ENCODE results near the gene ADI1. TPM values are rescaled to one million over a fixed set of nuclear protein-coding genes. Genes with fewer than 3 reads are reported as not detected.
"Not testable (repeated sequence)": the region's sequence is repeated elsewhere in the genome, so short reads cannot be mapped to it uniquely, and the experiment has no call there.

ADI1 gene
- total and polyA plus RNA-seq, 2 of the 4 experiments (the other 2 are of a cell fraction): 43.2 to 46.0 TPM

GRCh38 chr2:3516831-3517230 lies 2.5 kb downstream of the ADI1 start:
- Histone ChIP-seq H2AK5ac (ENCODE audit: low read depth, low read length) (no peak overlapping the region), H3K9ac (ENCODE audit: low read depth, low read length) (no peak overlapping the region), H2BK120ac (ENCODE audit: low read depth, low read length) (no peak overlapping the region), H3K79me1 (ENCODE audit: low read depth in 1 of 2, low read length in 2 of 2) (peaks cover 26 to 39% of the 10 kb centered on the region in 2 experiments), H3K18ac (ENCODE audit: low read depth, low read length) (no peak overlapping the region), H3K4me2 (ENCODE audit: low read depth, low read length) (no peak overlapping the region), H3K27ac (ENCODE audit: insufficient read depth, low read length) (no peak overlapping the region), H2AK9ac (replicated peaks; ENCODE audit: low read depth, low read length, poor library complexity) (no peak overlapping the region), H4K20me1 (ENCODE audit: insufficient read depth, low read length) (no peaks in the 10 kb centered on the region), H4K8ac (ENCODE audit: low read depth in 2 of 2, low read length in 2 of 2) (no peak overlapping the region), H2AFZ (replicated peaks; ENCODE audit: low read length, poor library complexity) (no peak overlapping the region), H3K36me3 (ENCODE audit: control insufficient read depth, insufficient read depth, low read length) (peaks cover 14% of the 10 kb centered on the region), H3K56ac (ENCODE audit: extremely low read depth, insufficient read depth, low read length) (no peak overlapping the region), H3K4me3 (ENCODE audit: insufficient read depth, low read depth, low read length) (no peak overlapping the region), H3K23ac (ENCODE audit: low read depth, low read length) (no peak overlapping the region), H3K4ac (ENCODE audit: low read depth, low read length) (no peak overlapping the region), H3K9me1 (ENCODE audit: insufficient read depth, low read length) (peaks cover 5% of the 10 kb centered on the region; the same call in 1 of the 2 replicates), H3K9me3 (ENCODE audit: control insufficient read depth, insufficient read depth, low read length) (no peaks in the 10 kb centered on the region), H2BK15ac (ENCODE audit: low read depth, low read length) (no peak overlapping the region), H3K14ac (replicated peaks; ENCODE audit: low read depth, low read length) (no peak overlapping the region), H3K4me1 (ENCODE audit: control insufficient read depth, insufficient read depth, low read length) (0 out of 2 replicates have a peak, but pooled peaks cover 2% of the 10 kb centered on the region), H2BK5ac (ENCODE audit: low read depth, low read length, poor library complexity, severe bottlenecking) (no peak overlapping the region), H4K5ac (ENCODE audit: low read depth, low read length) (no peak overlapping the region), H3K27me3 (ENCODE audit: control insufficient read depth, insufficient read depth, low read length) (no peaks in the 10 kb centered on the region), H4K91ac (ENCODE audit: insufficient read depth, low read depth, low read length) (no peak overlapping the region), H2BK20ac (ENCODE audit: low read depth, low read length) (no peak overlapping the region)
- ChIA-PET POLR2A (ENCODE audit: unreplicated experiment) (no interaction called here), CTCF (interaction anchor here (0.7 kb wide), 1 partner anchor 31 kb away, joined by 7 read pairs; no protein-coding TSS in a partner anchor)
- DNase-seq: no peak
- WGBS, 2 experiments (ENCODE audit: extremely low coverage in 2 of 2, insufficient read length in 1 of 2): no CpG with 5 or more reads among the region's 3 CpGs
- ATAC-seq (ENCODE audit: low read depth): no peak
- intact Hi-C loops (cut with micrococcal nuclease): no loop called here
- no TSS peak for BruUV-seq (replicated peaks)
- in situ Hi-C loops (cut with MboI; ENCODE audit: low sequenced_read_pairs): no loop called here
- TF ChIP-seq FOS (IDR thresholded peaks at IDR 0.05; ENCODE audit: low read depth, low read length): no peak
- no peak for TF ChIP-seq MAZ (IDR thresholded peaks at IDR 0.05; ENCODE audit: borderline replicate concordance, low read depth, low read length)
- TF ChIP-seq SMC3 (IDR thresholded peaks at IDR 0.05; ENCODE audit: low read depth, low read length): no peak
- no peak for TF ChIP-seq MXI1 (IDR thresholded peaks at IDR 0.05; ENCODE audit: borderline replicate concordance, low read depth, low read length)
- TF ChIP-seq CHD1 (IDR thresholded peaks at IDR 0.05; ENCODE audit: low read depth, low read length): no peak
- TF ChIP-seq, protein P1, sequence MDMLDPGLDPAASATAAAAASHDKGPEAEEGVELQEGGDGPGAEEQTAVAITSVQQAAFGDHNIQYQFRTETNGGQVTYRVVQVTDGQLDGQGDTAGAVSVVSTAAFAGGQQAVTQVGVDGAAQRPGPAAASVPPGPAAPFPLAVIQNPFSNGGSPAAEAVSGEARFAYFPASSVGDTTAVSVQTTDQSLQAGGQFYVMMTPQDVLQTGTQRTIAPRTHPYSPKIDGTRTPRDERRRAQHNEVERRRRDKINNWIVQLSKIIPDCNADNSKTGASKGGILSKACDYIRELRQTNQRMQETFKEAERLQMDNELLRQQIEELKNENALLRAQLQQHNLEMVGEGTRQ (IDR thresholded peaks at IDR 0.05; ENCODE audit: low read depth, low read length): no peak
- TF ChIP-seq NFE2L2 (IDR thresholded peaks at IDR 0.05; ENCODE audit: low read depth, low read length): no peak
- dilution Hi-C loops (cut with HindIII; ENCODE audit: low sequenced_read_pairs, unreplicated experiment): no loop called here

DNA sequence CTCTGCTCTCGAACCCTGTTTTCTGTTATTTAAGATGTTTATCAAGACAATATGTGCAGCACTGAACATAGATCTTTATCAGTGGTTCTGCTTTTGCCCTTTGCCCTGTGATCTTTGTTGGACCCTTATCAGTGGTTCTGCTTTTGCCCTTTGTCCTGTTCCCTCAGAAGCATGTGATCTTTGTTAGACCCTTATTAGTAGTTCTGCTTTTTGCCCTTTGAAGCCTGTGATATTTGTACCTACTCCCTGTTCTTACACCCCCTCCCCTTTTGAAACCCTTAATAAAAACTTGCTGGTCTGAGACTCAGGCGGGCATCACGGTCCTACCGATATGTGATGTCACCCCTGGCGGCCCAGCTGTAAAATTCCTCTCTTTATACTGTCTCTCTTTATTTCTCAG lies 3.9 kb downstream of the ADI1 start:
- Histone ChIP-seq H3K36me3 (ENCODE audit: control insufficient read depth, insufficient read depth, low read length) (peaks cover 20% of the 10 kb centered on the region), H3K79me1 (ENCODE audit: low read depth in 1 of 2, low read length in 2 of 2) (peaks cover 23 to 34% of the 10 kb centered on the region in 2 experiments)
- H2AK5ac ChIP-seq (ENCODE audit: low read depth, low read length); dilution Hi-C loops (cut with HindIII; ENCODE audit: low sequenced_read_pairs, unreplicated experiment); H2BK120ac ChIP-seq (ENCODE audit: low read depth, low read length); H3K56ac ChIP-seq (ENCODE audit: extremely low read depth, insufficient read depth, low read length); BruUV-seq (replicated peaks); H3K4me3 ChIP-seq (ENCODE audit: insufficient read depth, low read depth, low read length); H4K5ac ChIP-seq (ENCODE audit: low read depth, low read length); H4K8ac ChIP-seq (ENCODE audit: low read depth in 2 of 2, low read length in 2 of 2); intact Hi-C loops (cut with micrococcal nuclease); in situ Hi-C loops (cut with MboI; ENCODE audit: low sequenced_read_pairs); CTCF ChIA-PET; H3K4me2 ChIP-seq (ENCODE audit: low read depth, low read length); H3K9ac ChIP-seq (ENCODE audit: low read depth, low read length); H2BK15ac ChIP-seq (ENCODE audit: low read depth, low read length); H3K18ac ChIP-seq (ENCODE audit: low read depth, low read length); H3K9me1 ChIP-seq (ENCODE audit: insufficient read depth, low read length); DNase-seq; H3K4ac ChIP-seq (ENCODE audit: low read depth, low read length); H2BK20ac ChIP-seq (ENCODE audit: low read depth, low read length); H2AFZ ChIP-seq (replicated peaks; ENCODE audit: low read length, poor library complexity); H3K27me3 ChIP-seq (ENCODE audit: control insufficient read depth, insufficient read depth, low read length); POLR2A ChIA-PET (ENCODE audit: unreplicated experiment); H3K27ac ChIP-seq (ENCODE audit: insufficient read depth, low read length); H3K14ac ChIP-seq (replicated peaks; ENCODE audit: low read depth, low read length); H3K9me3 ChIP-seq (ENCODE audit: control insufficient read depth, insufficient read depth, low read length); H3K4me1 ChIP-seq (ENCODE audit: control insufficient read depth, insufficient read depth, low read length); H4K91ac ChIP-seq (ENCODE audit: insufficient read depth, low read depth, low read length); H2BK5ac ChIP-seq (ENCODE audit: low read depth, low read length, poor library complexity, severe bottlenecking); ATAC-seq (ENCODE audit: low read depth); H4K20me1 ChIP-seq (ENCODE audit: insufficient read depth, low read length); H3K23ac ChIP-seq (ENCODE audit: low read depth, low read length); H2AK9ac ChIP-seq (replicated peaks; ENCODE audit: low read depth, low read length, poor library complexity): not testable (repeated sequence)
- no CpG with 5 or more reads among the region's 5 CpGs for WGBS, 2 experiments (ENCODE audit: extremely low coverage in 2 of 2, insufficient read length in 1 of 2)

All from IMR-90 (cell line).